DND-41 (cell line): ENCODE data around the gene RPH3AL.

Source experiments
- ATAC-seq: fragments of 200-7000 bp; cut with Tn5 transposase; 3 replicates; pipeline ENCODE4 v1.9.1; 2021; ENCODE audit warnings: low read depth; ENCODE audit not compliant: insufficient read depth
- DNase-seq: peaks from one replicate; pipeline ENCODE4 v3.0.0-alpha.2; 2020
- H2AFZ ChIP-seq: 2 replicates; pipeline ENCODE4 v1.6.0; 2012; ENCODE audit warnings: low read depth, low read length
- H3K27ac ChIP-seq: 2 replicates; pipeline ENCODE4 v1.5.1; 2012; ENCODE audit warnings: low read length, inconsistent platforms
- H3K27me3 ChIP-seq: fragments of 200-600 bp; sonication (generic); 2 replicates; pipeline ENCODE4 v1.6.0; 2012; ENCODE audit warnings: low read length, mild to moderate bottlenecking, inconsistent platforms; ENCODE audit not compliant: insufficient read depth, poor library complexity
- H3K36me3 ChIP-seq: 2 replicates; pipeline ENCODE4 v1.5.1; 2012; ENCODE audit warnings: low read length, inconsistent platforms; ENCODE audit not compliant: insufficient read depth
- H3K4me1 ChIP-seq: 2 replicates; pipeline ENCODE4 v1.5.1; 2012; ENCODE audit warnings: mild to moderate bottlenecking, low read length; ENCODE audit not compliant: insufficient read depth
- H3K4me2 ChIP-seq: 2 replicates; pipeline ENCODE4 v1.6.0; 2012; ENCODE audit warnings: mild to moderate bottlenecking, moderate library complexity, low read length, inconsistent platforms; ENCODE audit not compliant: insufficient read depth
- H3K4me3 ChIP-seq, 2 experiments: fragments of 200-600 bp in 1 of 2; shearing (Covaris generic) in 1 of 2; 2 replicates each; pipeline ENCODE4 v1.5.1; 2012 to 2016; ENCODE audit warnings: inconsistent platforms in 2 of 2, low read length in 2 of 2, mild to moderate bottlenecking in 2 of 2, low read depth in 1 of 2, moderate library complexity in 1 of 2
- H3K79me2 ChIP-seq: 2 replicates; pipeline ENCODE4 v1.6.0; 2012; ENCODE audit warnings: low read length, inconsistent platforms; ENCODE audit not compliant: insufficient read depth
- H3K9ac ChIP-seq: 2 replicates; pipeline ENCODE4 v1.6.0; 2012; ENCODE audit warnings: low read depth, mild to moderate bottlenecking, inconsistent platforms, low read length, moderate library complexity
- H3K9me3 ChIP-seq: 2 replicates; pipeline ENCODE4 v1.5.1; 2012; ENCODE audit warnings: low read length, moderate library complexity, mild to moderate bottlenecking, inconsistent platforms; ENCODE audit not compliant: insufficient read depth, severe bottlenecking
- H4K20me1 ChIP-seq: 2 replicates; pipeline ENCODE4 v1.6.0; 2012; ENCODE audit warnings: low read length; ENCODE audit not compliant: insufficient read depth
- CTCF ChIP-seq: IDR thresholded peaks from 2 replicates; pipeline ENCODE4 v1.5.1; 2012; ENCODE audit warnings: borderline replicate concordance, low read length, moderate library complexity, mild to moderate bottlenecking; ENCODE audit not compliant: poor library complexity, severe bottlenecking; ENCODE audit errors: extremely low read depth
- EZH2 ChIP-seq: IDR thresholded peaks from 3 replicates; pipeline ENCODE4 v1.6.1; 2012; ENCODE audit warnings: borderline replicate concordance, low read depth, mild to moderate bottlenecking, moderate library complexity, low read length, inconsistent platforms; ENCODE audit not compliant: severe bottlenecking

The RPH3AL gene

GRCh38 chr17:329784-330420 lies 22.7 kb downstream of the RPH3AL start:
- Histone ChIP-seq H3K4me3 (no peak overlapping the region), H3K27ac (no peak overlapping the region), H4K20me1 (peaks cover 5% of the 10 kb centered on the region), H3K4me1 (peaks cover 3% of the 10 kb centered on the region; the same call in 1 of the 2 replicates), H3K27me3 (peaks cover 32% of the 10 kb centered on the region), H3K4me2 (no peak overlapping the region), H3K79me2 (no peaks in the 10 kb centered on the region), H3K9me3 (no peaks in the 10 kb centered on the region), H2AFZ (no peak overlapping the region), H3K9ac (no peak overlapping the region), H3K36me3 (no peaks in the 10 kb centered on the region)
- no peak for DNase-seq
- ATAC-seq = no peak
- TF ChIP-seq EZH2 = no peak

GRCh38 chr17:327971-328370 lies 24.6 kb downstream of the RPH3AL start:
- no peak for DNase-seq
- no peaks in the 10 kb centered on the region for H3K36me3 ChIP-seq
- H2AFZ ChIP-seq = no peak overlapping the region
- H3K4me1 ChIP-seq = peaks cover 3% of the 10 kb centered on the region; the same call in 1 of the 2 replicates
- H3K79me2 ChIP-seq = no peaks in the 10 kb centered on the region
- no peak overlapping the region for H3K4me3 ChIP-seq
- no peaks in the 10 kb centered on the region for H3K9me3 ChIP-seq
- TF ChIP-seq EZH2 (no peak), CTCF (no peak)
- H3K9ac ChIP-seq = no peak overlapping the region
- H3K27ac ChIP-seq = no peak overlapping the region
- no peak overlapping the region for H3K4me2 ChIP-seq
- peaks cover 29% of the 10 kb centered on the region for H3K27me3 ChIP-seq
- 0 out of 2 replicates have a peak, but pooled peaks cover 5% of the 10 kb centered on the region for H4K20me1 ChIP-seq
- ATAC-seq = no peak

- H4K20me1 ChIP-seq = 0 out of 2 replicates have a peak, but pooled peaks cover 5% of the 10 kb centered on the region
- no peak overlapping the region for H3K27ac ChIP-seq
- no peak overlapping the region for H3K9ac ChIP-seq
- peaks cover 3% of the 10 kb centered on the region; the same call in 1 of the 2 replicates for H3K4me1 ChIP-seq
- no peaks in the 10 kb centered on the region for H3K36me3 ChIP-seq
- H2AFZ ChIP-seq = no peak overlapping the region
- H3K79me2 ChIP-seq = no peaks in the 10 kb centered on the region
- no peaks in the 10 kb centered on the region for H3K9me3 ChIP-seq
- TF ChIP-seq EZH2 = no peak
- TF ChIP-seq CTCF = no peak
- H3K4me3 ChIP-seq = no peak overlapping the region
- no peak for ATAC-seq
- H3K4me2 ChIP-seq = no peak overlapping the region
- no peak for DNase-seq
- H3K27me3 ChIP-seq = peaks cover 22% of the 10 kb centered on the region
Measured at GRCh38 chr17:327296-327695, 25.3 kb downstream of the RPH3AL start.

GRCh38 chr17:326010-326621 lies 26.5 kb downstream of the RPH3AL start:
- Histone ChIP-seq H2AFZ (no peak overlapping the region), H3K4me1 (0 out of 2 replicates have a peak, but pooled peaks cover under 1% of the 10 kb centered on the region), H4K20me1 (0 out of 2 replicates have a peak, but pooled peaks cover 5% of the 10 kb centered on the region), H3K4me3 (no peak overlapping the region), H3K36me3 (no peaks in the 10 kb centered on the region), H3K4me2 (no peak overlapping the region), H3K9ac (no peak overlapping the region), H3K9me3 (no peaks in the 10 kb centered on the region), H3K27me3 (peaks cover 10% of the 10 kb centered on the region), H3K27ac (no peak overlapping the region), H3K79me2 (no peaks in the 10 kb centered on the region)
- DNase-seq = no peak
- no peak for TF ChIP-seq CTCF
- TF ChIP-seq EZH2 = no peak
- no peak for ATAC-seq
